Fibroblast of upper back skin (primary cell): Measurements from ENCODE around the gene TCF7L1.

ENCODE experiments used
- DNase-seq: peaks from one replicate; pipeline ENCODE4 v3.0.0-alpha.2; 2013

Gene TCF7L1

GRCh38 chr2:85231952-85232351 lies 98.8 kb downstream of the TCF7L1 start:
- DNase-seq = no peak

DNA sequence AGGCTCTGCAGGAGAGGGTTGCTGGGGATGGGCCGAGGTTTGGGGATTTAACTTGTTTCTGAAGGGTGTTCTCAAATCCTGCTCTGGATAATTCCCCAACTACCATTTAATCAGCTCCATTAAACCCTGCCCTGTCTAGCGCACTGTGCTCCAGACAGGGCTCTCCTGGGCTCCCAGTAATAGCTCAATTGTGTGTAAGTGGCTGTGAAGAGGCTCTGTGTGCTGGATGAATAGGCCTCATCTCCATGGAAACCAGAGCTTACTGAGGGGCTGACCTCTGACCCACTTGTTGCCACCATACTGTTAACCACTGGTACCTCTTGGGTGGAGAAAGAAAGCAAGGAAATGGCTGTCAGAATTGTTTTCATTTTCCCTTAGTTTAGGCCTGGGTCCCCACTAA lies 101.7 kb downstream of the TCF7L1 start:
- DNase-seq = no peak

DNA sequence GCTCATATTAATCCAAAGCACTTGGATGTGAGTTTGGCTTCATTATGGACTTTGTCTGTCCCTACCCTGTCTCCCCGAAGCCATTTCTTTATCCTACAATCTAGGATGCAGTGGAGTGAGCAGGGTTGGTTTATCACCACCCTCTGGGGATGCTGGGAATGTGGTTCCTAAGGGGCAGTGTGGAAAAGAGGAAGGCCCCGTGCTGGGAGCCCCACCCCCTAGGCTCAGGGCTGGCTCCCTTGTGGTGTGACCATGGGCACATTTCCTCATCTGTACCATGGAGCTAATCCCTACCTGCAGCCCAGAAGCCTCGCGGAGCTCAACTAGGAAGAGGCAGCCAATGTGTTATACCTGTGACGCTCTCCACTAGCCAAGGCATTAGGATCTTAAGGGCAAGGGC lies 102.1 kb downstream of the TCF7L1 start:
- no peak for DNase-seq

DNA sequence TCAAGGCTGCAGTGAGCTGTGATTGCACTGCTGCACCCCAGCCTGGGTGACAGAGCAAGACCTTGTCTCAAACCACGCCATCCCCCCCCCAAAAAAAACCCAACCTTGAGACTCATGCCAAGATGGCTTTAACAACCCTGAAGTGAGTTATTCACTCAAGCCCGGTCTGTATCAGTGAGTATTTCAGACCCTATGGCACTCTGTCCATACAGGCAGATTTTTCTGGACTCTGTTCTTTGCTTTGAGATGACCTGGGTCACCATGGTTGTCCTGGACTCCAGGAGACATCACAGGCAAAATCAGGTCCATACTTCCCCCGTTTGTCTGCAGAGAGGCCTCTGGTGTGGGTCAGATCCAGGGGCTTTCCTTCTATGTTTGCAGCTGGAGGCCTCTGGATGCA lies 102.9 kb downstream of the TCF7L1 start:
- no peak for DNase-seq

DNA sequence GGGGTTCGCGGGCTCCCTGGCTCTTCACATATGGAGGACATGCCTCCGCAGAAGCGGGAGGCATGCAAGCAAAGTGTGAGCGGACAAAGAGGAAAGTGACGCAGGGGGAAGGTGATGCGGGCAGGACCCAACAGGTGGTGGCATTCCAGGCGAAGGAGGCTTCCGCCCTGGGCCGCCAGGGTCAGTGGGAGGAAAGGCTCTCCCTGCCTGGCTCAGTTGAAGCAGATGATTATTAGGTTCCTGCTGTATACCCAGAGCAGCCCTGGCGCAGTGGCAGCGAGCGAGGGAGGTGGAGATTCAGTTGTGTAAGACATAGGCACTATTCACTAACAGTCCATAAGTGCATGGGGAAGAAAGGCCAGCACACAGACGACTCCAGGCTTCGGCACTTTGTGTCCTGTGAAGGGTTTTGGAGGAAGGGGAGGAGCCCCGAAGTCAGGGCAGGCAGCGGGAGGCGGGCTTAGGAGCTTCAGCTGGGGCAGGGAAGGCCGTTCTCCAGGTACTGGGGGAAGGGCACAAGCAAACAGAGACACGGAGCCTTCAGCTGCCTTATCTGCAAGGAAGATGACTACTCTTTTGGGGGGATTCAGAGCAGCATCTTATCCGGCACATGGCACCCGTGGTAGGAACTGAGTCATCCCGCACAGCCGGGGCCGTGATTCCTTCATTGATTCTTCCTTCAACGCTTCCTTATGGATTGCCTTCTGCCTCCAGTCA lies 104.8 kb downstream of the TCF7L1 start:
- peak; percentile 21 for DNase-seq

DNA sequence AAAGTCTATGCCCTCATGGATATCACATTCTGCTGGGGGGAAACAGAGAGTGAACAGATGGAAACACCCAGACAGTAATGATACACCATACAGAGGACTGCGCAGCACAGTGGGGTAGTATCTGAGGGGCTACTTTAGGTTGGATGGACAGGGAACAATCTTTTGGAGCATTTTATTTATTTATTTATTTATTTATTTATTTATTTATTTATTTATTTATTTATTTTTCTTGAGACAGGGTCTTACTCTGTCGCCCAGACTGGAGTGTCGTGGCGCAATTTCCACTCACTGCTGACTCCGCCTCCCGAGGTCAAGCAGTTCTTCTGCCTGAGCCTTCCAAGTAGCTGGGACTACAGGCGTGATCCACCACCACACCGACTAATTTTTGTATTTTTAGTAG lies 105.4 kb downstream of the TCF7L1 start:
- DNase-seq = no peak

DNA sequence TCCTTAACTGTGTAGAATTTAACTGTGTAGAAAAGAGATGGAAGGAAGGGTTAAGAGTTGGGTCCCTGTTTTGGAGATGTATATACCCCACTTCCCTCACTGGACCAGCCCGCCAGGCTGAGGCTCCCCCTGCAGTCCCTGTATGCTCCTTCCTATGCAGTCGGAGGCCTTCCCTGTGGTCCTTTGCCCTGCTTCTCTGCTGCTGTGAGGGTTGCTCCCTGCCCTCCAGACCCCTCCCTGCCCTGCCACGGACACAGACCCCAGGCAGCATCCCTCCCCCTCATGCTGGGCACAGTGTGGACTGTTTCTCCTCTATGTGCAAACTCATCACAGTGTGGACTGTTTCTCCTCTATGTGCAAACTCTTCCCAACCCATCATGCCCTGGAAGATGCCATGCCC lies 105.9 kb downstream of the TCF7L1 start:
- DNase-seq = no peak

DNA sequence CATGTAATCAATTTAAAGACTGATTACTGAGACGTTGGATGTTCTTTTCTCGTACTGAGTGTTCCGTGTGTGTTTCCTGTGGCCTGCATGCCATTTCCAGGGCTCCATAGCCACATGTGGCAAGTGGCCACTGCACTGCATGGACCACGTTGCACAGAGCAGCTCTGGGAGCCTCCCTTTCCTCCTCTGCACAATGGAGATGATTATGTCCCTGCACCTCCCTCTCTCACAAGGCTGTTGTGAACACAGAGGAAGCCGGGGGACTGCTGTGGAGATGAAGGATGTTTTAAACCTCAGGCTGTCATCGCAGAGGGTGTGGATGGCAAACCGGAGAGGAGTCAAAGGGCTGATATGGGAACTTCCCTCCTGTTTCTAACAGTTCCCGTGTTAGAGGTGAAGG lies 106.9 kb downstream of the TCF7L1 start:
- no peak for DNase-seq

DNA sequence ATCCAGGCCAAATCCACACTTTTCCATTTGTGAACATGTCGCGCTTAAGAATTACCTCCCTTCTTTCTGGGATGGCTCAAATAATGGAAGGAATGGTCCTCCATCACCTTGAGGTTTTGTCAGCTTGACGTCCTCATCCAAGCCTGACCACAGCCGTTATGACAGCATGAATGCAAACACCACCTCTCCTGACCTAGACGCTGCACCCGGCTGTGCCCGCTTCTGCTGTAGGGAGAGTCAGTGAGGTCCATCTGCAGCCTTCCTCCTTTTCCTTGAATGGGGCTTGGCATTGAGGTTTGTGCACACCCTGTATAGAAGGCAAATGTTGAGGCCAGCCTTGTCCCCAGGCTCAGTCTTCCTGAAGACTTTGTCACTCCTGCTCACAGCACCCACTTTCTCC lies 109.1 kb downstream of the TCF7L1 start:
- no peak for DNase-seq

- no peak for DNase-seq
Observed at GRCh38 chr2:85243101-85244072, 110.2 kb downstream of the TCF7L1 start.

GRCh38 chr2:85244828-85245227 lies 111.6 kb downstream of the TCF7L1 start:
- no peak for DNase-seq

DNA sequence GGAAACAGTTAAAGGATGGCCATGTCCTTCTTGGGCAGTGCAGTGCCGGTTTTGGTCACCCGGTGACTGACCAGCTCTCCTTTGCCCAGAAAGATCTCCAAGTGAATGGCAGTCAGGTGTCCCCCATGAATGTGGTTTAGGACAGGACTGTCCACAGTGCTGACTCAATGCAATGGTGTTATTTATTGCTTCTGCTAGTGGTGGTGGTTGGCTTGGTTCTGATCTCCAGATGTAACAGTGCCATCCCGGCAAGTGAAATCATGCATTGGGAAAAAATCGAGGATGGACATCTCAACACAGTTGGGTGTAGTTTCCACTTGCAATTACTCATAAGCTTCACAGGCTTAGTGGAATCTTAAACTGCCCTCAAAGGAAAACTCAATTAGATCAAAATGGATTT lies 112.7 kb downstream of the TCF7L1 start:
- DNase-seq = no peak

- DNase-seq = peak; percentile 49
Observed at GRCh38 chr2:85246348-85246747, 113.2 kb downstream of the TCF7L1 start.

DNA sequence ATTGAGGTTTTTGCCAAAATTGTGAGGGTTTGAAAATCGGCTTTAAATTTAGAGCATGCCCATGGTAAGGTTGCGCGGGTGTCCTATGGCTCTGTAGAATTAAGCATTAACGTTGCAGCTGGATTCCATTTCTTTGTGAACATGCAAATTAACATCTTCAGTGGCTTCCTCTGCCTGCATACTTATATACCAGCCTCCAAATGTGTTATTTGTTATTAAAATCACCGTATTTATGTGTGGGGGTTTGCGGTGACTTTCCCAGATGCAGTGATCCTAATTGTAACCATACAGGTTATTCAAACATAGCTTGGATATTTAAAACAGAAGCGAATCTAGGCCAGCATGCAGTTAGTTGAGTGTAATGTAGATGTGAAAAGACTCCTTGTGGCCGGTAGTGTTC lies 114.4 kb downstream of the TCF7L1 start:
- peak; percentile 48 for DNase-seq

DNA sequence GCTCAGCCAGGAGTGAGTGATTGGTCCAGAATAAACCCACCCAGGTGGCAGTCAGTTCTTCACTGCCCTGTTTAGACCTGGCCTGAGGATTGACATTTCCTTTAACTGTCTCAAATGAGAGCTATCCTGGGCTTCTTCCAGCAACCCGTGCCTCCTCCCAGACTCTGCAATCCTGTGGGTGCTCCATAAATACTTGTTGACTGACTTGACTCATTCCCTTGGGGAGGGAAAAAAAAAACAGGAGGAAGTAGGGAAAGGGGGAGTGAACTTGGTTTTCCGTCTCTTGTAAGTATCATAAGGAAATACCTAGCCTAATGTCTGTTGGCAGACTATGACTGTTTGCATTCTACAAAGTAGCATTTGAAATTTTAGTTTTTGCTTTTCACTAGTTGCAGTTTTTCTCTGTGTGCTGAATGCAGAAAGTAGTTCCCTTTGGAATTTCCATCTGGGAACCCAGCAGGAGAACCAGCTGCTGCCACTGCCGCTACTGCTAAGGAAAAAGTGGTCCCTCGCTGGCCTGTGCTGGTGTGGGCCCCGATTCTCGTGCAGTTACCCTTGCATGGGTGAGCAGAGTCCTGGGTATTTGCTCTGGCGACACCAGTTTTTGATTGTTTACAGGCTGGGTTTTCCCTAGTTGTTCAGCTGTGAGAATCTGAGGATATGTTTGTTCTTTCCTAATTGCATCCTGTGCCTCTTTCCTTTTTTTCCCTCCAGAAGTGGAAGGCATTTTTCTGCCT lies 115.7 kb downstream of the TCF7L1 start:
- DNase-seq = peak; percentile 99

- DNase-seq = no peak
Observed at GRCh38 chr2:85250045-85250444, 116.9 kb downstream of the TCF7L1 start.

GRCh38 chr2:85251070-85251616 lies 118.0 kb downstream of the TCF7L1 start:
- DNase-seq = no peak

- DNase-seq = no peak
Observed at GRCh38 chr2:85253890-85254289, 120.7 kb downstream of the TCF7L1 start.

DNA sequence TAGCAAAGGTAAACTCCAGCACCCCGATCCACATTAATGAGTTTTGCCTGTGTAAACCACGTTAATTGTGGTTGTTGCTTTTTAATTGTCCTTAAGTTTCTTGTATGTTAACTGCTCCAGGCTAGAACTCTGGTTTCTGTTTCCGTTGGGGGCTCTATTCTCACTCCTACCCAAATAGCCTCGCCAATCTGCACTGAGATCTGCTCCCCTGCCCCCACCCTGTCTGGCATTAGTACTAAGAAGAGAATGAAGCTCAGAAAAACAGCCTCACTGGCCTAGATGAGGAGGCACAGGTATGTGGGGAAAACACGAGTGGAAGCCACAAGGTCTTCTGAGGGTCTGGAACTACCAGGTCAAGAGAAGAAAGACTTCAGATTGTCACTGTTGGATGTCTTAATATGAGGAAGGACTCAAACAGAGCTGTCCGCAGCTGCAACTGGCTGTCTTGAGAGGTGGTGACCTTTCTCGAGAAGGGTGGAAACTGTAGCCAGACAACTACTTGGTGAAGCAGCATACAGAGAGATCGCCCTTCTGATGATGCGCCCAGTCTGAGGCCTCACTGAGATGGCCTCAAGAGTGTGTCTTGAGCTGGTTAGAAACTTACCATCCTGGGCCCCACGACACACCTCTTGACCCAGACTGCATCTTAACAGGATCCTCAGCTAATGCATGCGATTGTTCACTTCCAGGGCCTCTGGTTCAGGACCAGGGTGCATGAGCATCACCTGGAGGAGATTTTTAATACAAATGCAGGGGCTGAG lies 121.5 kb downstream of the TCF7L1 start:
- no peak for DNase-seq

DNA sequence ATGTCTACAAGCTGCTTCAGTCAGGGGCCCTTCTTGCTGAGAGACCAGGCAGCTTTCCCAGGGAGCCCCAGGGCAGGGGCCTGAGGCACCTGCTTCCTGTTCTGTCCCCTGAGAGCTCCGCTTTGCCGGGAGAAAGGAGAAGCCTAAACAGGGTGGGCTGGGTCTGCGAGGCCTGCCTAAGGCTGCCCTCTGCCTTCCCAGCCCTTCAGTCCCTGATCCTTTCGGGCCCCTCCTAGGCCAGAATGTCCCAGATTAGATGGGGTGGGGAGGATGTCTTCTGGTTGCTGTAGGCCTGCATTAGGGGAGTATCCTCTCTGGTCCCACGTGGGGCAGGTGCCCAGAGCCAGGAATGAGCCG lies 122.2 kb downstream of the TCF7L1 start:
- DNase-seq = no peak

DNA sequence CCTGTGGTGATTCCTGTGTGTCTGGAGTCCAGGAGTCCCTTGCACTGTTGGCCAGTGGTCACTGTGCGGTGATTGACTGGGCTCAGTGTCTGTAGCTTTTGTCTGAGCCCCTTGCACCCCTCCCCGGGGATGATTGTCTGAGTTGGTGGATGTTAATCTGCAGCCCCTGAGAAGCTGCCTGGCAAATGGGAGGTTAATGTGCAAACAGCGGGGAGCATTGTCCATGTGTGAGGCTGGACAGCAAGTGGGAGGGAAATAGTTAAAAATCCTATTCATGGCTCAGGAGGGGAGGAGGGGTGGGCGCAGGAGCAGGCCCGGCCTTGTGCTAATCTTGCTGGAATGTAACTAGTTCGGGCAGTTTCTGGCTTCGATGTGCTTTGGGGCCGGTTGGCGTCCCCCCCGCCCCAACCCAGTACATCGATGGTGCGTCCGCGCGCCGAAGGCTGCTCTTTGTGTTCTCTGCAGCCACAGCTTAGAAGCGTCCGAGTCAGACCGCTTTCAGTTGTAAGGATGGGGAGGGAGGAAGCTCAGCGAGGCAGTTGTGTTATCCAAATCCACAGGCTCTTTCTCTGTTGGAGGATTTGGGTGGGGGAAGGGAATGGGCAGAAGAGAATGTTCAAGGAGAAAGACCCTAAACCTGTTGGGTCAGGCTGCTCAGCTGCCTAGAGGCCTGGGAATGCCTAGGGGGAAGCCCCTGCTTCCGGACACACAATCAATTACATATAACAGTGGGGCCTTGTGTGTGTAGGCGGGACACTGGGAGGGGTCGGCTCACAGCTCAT lies 122.8 kb downstream of the TCF7L1 start:
- DNase-seq = peak; percentile 90
